H1 (cell line): Measurements from ENCODE around the gene RXFP4. TPM values are rescaled to one million over a fixed set of nuclear protein-coding genes. Genes with fewer than 3 reads are reported as not detected.

Source experiments
- CTCF ChIA-PET: fragments of 300-600 bp; sonication (Branson Sonifier 250); formaldehyde crosslinking; loops from one replicate; lab custom pipeline; 2021; ENCODE audit not compliant: partially characterized antibody; lab: Charles Lee
- POLR2A ChIA-PET: fragments of 300-600 bp; sonication (Branson Sonifier 250); formaldehyde crosslinking; loops from one replicate; lab custom pipeline; 2021; ENCODE audit warnings: inconsistent platforms; ENCODE audit not compliant: partially characterized antibody; lab: Charles Lee
- DNase-seq, 2 experiments: peaks; one replicate each; pipeline versions ENCODE4 v3.0.0 to v3.0.0-alpha.2; 2010 to 2022; ENCODE audit warnings: low spot score in 2 of 2, low read depth in 1 of 2, mixed read lengths in 1 of 2
- FAIRE-seq: peaks from 2 replicates; lab custom pipeline; 2011; peaks lifted over from hg19 to GRCh38; lab: Jason Lieb, UNC
- H2AFZ ChIP-seq: 2 replicates; pipeline ENCODE4 v1.8.1; 2012; ENCODE audit warnings: low read length, inconsistent platforms
- H2AK5ac ChIP-seq: 2 replicates; pipeline ENCODE4 v1.6.1; 2013; ENCODE audit warnings: low read depth, low read length
- H2BK120ac ChIP-seq: replicated peaks from 2 replicates; pipeline ENCODE3; 2013; ENCODE audit warnings: low read depth, low read length, inconsistent platforms
- H2BK12ac ChIP-seq: 2 replicates; pipeline ENCODE4 v1.6.1; 2013; ENCODE audit warnings: low read depth, low read length
- H2BK15ac ChIP-seq: 2 replicates; pipeline ENCODE4 v1.6.1; 2013; ENCODE audit warnings: low read length
- H2BK20ac ChIP-seq: 2 replicates; pipeline ENCODE4 v1.6.1; 2013; ENCODE audit warnings: low read length
- H2BK5ac ChIP-seq: 2 replicates; pipeline ENCODE4 v1.6.1; 2013; ENCODE audit warnings: low read depth, low read length
- H3K14ac ChIP-seq: 2 replicates; pipeline ENCODE4 v1.6.1; 2013; ENCODE audit warnings: inconsistent platforms; ENCODE audit not compliant: insufficient read length
- H3K18ac ChIP-seq: 2 replicates; pipeline ENCODE4 v1.6.1; 2013; ENCODE audit warnings: low read length; ENCODE audit errors: extremely low read depth
- H3K23ac ChIP-seq: 2 replicates; pipeline ENCODE4 v1.6.1; 2013; ENCODE audit warnings: inconsistent platforms; ENCODE audit not compliant: insufficient read length
- H3K23me2 ChIP-seq: 2 replicates; pipeline ENCODE4 v1.6.1; 2013; ENCODE audit warnings: low read depth, low read length
- H3K27ac ChIP-seq: 2 replicates; pipeline ENCODE4 v1.6.1; 2011; ENCODE audit warnings: low read depth, low read length, inconsistent platforms
- H3K27me3 ChIP-seq, 4 experiments: replicated peaks in 1 of 4; 1 replicate in 1 of 4; 2 replicates in 3 of 4; pipeline versions ENCODE4 v1.6.1 to v1.8.1; 2011 to 2013; ENCODE audit warnings: low read length in 3 of 4, mild to moderate bottlenecking in 3 of 4, inconsistent platforms in 2 of 4, mixed read lengths in 2 of 4, moderate library complexity in 1 of 4; ENCODE audit not compliant: control insufficient read depth in 3 of 4, insufficient read depth in 3 of 4; ENCODE audit errors: extremely low read depth in 1 of 4
- H3K36me3 ChIP-seq, 4 experiments: 2 replicates each; pipeline versions ENCODE4 v1.6.1 to v1.8.1; 2011 to 2013; ENCODE audit warnings: mild to moderate bottlenecking in 4 of 4, low read length in 3 of 4, moderate library complexity in 2 of 4, control low read depth in 1 of 4, inconsistent platforms in 1 of 4; ENCODE audit not compliant: insufficient read depth in 4 of 4, control insufficient read depth in 2 of 4
- H3K4ac ChIP-seq: replicated peaks from 2 replicates; pipeline ENCODE3; 2013; ENCODE audit warnings: low read length, low read depth, mixed read lengths, inconsistent platforms; ENCODE audit not compliant: insufficient read length
- H3K4me1 ChIP-seq, 4 experiments: replicated peaks in 1 of 4; 1 replicate in 1 of 4; 2 replicates in 3 of 4; pipeline versions ENCODE4 v1.6.1 to v1.8.1; 2011 to 2013; ENCODE audit warnings: low read length in 3 of 4, inconsistent platforms in 2 of 4, mixed read lengths in 1 of 4; ENCODE audit not compliant: insufficient read depth in 4 of 4, control insufficient read depth in 3 of 4
- H3K4me2 ChIP-seq, 2 experiments: 2 replicates each; pipeline versions ENCODE4 v1.6.1 to v1.8.1; 2011 to 2013; ENCODE audit warnings: low read depth in 2 of 2, low read length in 2 of 2, control low read depth in 1 of 2, inconsistent platforms in 1 of 2, mild to moderate bottlenecking in 1 of 2; ENCODE audit not compliant: insufficient read depth in 1 of 2
- H3K4me3 ChIP-seq, 4 experiments: fragments of 200-600, 300-600 bp in 1 of 4; sonication (generic), shearing (Covaris generic), sonication (Bioruptor Twin) in 1 of 4; 2 replicates each; pipeline versions ENCODE4 v1.5.1 to v1.8.1; 2011 to 2016; ENCODE audit warnings: low read length in 4 of 4, low read depth in 3 of 4, control low read depth in 2 of 4, inconsistent platforms in 2 of 4, mild to moderate bottlenecking in 2 of 4, mixed read lengths in 1 of 4, moderate library complexity in 1 of 4; ENCODE audit not compliant: insufficient read depth in 2 of 4; ENCODE audit errors: extremely low read depth in 1 of 4
- H3K56ac ChIP-seq: replicated peaks from 2 replicates; pipeline ENCODE3; 2013; ENCODE audit warnings: low read depth, mild to moderate bottlenecking, mixed read lengths, low read length, inconsistent platforms; ENCODE audit not compliant: insufficient read length
- H3K79me1 ChIP-seq: 2 replicates; pipeline ENCODE4 v1.6.1; 2013; ENCODE audit warnings: low read depth, low read length, control low read depth
- H3K79me2 ChIP-seq, 2 experiments: 2 replicates each; pipeline versions ENCODE4 v1.6.1 to v1.8.1; 2012 to 2013; ENCODE audit warnings: low read length in 2 of 2, mild to moderate bottlenecking in 2 of 2, inconsistent platforms in 1 of 2; ENCODE audit not compliant: insufficient read depth in 2 of 2, control insufficient read depth in 1 of 2
- H3K9ac ChIP-seq, 4 experiments: replicated peaks in 1 of 4; 1 replicate in 1 of 4; 2 replicates in 3 of 4; pipeline versions ENCODE4 v1.6.1 to v1.8.1; 2011 to 2013; ENCODE audit warnings: low read depth in 3 of 4, low read length in 3 of 4, control low read depth in 2 of 4, mild to moderate bottlenecking in 2 of 4, moderate library complexity in 2 of 4, inconsistent platforms in 1 of 4; ENCODE audit errors: extremely low read depth in 1 of 4
- H3K9me3 ChIP-seq, 2 experiments: 2 replicates each; pipeline versions ENCODE4 v1.6.1 to v1.8.1; 2012 to 2013; ENCODE audit warnings: mild to moderate bottlenecking in 2 of 2, moderate library complexity in 2 of 2, control low read depth in 1 of 2, inconsistent platforms in 1 of 2, low read depth in 1 of 2, low read length in 1 of 2, mixed read lengths in 1 of 2; ENCODE audit not compliant: insufficient read depth in 2 of 2
- H4K20me1 ChIP-seq, 2 experiments: replicated peaks in 1 of 2; 2 replicates each; pipeline versions ENCODE3 to v1.8.1; 2011 to 2013; ENCODE audit warnings: inconsistent platforms in 2 of 2, low read length in 2 of 2, mild to moderate bottlenecking in 1 of 2; ENCODE audit not compliant: insufficient read depth in 2 of 2, control insufficient read depth in 1 of 2
- H4K5ac ChIP-seq: 2 replicates; pipeline ENCODE4 v1.6.1; 2013; ENCODE audit warnings: low read length, low read depth, mixed read lengths, inconsistent platforms; ENCODE audit not compliant: insufficient read length
- H4K8ac ChIP-seq: 2 replicates; pipeline ENCODE4 v1.8.0; 2013; ENCODE audit warnings: mild to moderate bottlenecking, moderate library complexity, low read length, inconsistent platforms; ENCODE audit not compliant: insufficient read depth; ENCODE audit errors: extremely low read depth
- H4K91ac ChIP-seq: replicated peaks from 2 replicates; pipeline ENCODE3; 2013; ENCODE audit warnings: low read length, mixed read lengths, inconsistent platforms; ENCODE audit not compliant: insufficient read length
- CEBPB ChIP-seq: IDR thresholded peaks from 2 replicates; pipeline ENCODE4 v1.6.1; 2012; ENCODE audit warnings: low read depth, low read length
- KDM4A ChIP-seq: IDR thresholded peaks from one replicate; pipeline ENCODE4 v1.7.1; 2012; ENCODE audit warnings: low read depth, mild to moderate bottlenecking, moderate library complexity, low read length, inconsistent platforms; ENCODE audit not compliant: severe bottlenecking
- POLR2A ChIP-seq, 2 experiments: IDR thresholded peaks; 1 replicate in 1 of 2; 2 replicates in 1 of 2; pipeline ENCODE4 v1.6.1; 2011; ENCODE audit warnings: low read depth in 2 of 2, low read length in 2 of 2, mild to moderate bottlenecking in 2 of 2; ENCODE audit errors: control extremely low read depth in 1 of 2
- RXRA ChIP-seq: IDR thresholded peaks from 2 replicates; pipeline ENCODE4 v1.6.1; 2011; ENCODE audit warnings: low read depth, mild to moderate bottlenecking, low read length, moderate library complexity; ENCODE audit not compliant: insufficient read depth
- SIN3A ChIP-seq, 2 experiments: IDR thresholded peaks in 1 of 2; conservative IDR thresholded peaks in 1 of 2; 2 replicates each; pipeline ENCODE4 v1.6.1; 2011 to 2012; ENCODE audit warnings: low read length in 2 of 2, improper control_type of control experiment in 1 of 2, low read depth in 1 of 2, mild to moderate bottlenecking in 1 of 2
- SP1 ChIP-seq: IDR thresholded peaks from 2 replicates; pipeline ENCODE4 v1.6.1; 2011; ENCODE audit warnings: low read depth, low read length
- WGBS, 2 experiments: shearing (Covaris generic) in 1 of 2; methylation state at CpG; one replicate each; pipeline versions ENCODE4 v1.1.6 to v1.1.7; 2013 to 2015; ENCODE audit warnings: low lambda C conversion rate in 2 of 2, mixed read lengths in 2 of 2, inconsistent platforms in 1 of 2, low coverage in 1 of 2, missing lambda C conversion rate in 1 of 2; ENCODE audit not compliant: insufficient replicate concordance in 2 of 2, insufficient coverage in 1 of 2, insufficient read length in 1 of 2; ENCODE audit errors: extremely low coverage in 1 of 2, missing lambda C conversion rate in 1 of 2; 5-methylcytosine and 5-hydroxymethylcytosine counted together
- polyA plus RNA-seq, 7 experiments: library from polyadenylated mRNA; depleted of rRNA in 3 of 7; stranded (reverse) in 5 of 7; unstranded in 2 of 7; fragments of >200 nt in 5 of 7; fragments of 200-250 nt in 2 of 7; gene quantifications; 1 replicate in 5 of 7; 2 replicates in 1 of 7; 4 replicates in 1 of 7; pipeline versions ENCODE4 v1.2.1 to v1.2.3, GENCODE V29; 2011 to 2013; ENCODE audit warnings: missing spikeins in 2 of 7, mixed read lengths in 2 of 7
- total RNA-seq: library from RNA; stranded (reverse); fragmentation: NEBNext Ultra II Directional; extraction: Animal tissue kit (Norgen Biotek cat#: 25700); gene quantifications from 2 replicates; pipeline ENCODE4 v1.2.1, GENCODE V29; 2021

RXFP4 gene
- total and polyA plus RNA-seq, 2 of the 8 experiments (the other 6 are each of a cell fraction or from before 2014, with no cell fraction given): not detected

GRCh38 chr1:155976062-155976912 is 34.8 kb downstream of the RXFP4 start:
- FAIRE-seq (no peak), DNase-seq (peak in 1 of 2 experiments; percentile 50)
- TF ChIP-seq KDM4A (no peak), SIN3A (conservative IDR thresholded peaks at IDR 0.05 in 1 of 2, IDR thresholded peaks at IDR 0.05 in 1 of 2; ENCODE audit: low read depth in 1 of 2, low read length in 2 of 2) (peak; percentile 66 to 71; a peak in 1 of 4 replicates), RXRA (no peak), SP1 (0 out of 2 replicates have a peak, but pooled peaks have one; percentile 54), POLR2A (IDR thresholded peaks at IDR 0.05; ENCODE audit: control extremely low read depth in 1 of 2, low read depth in 2 of 2, low read length in 2 of 2) (peak in 1 of 2 experiments; percentile 2; a peak in 1 of 3 replicates), CEBPB (no peak)
- ChIA-PET CTCF (interaction anchor here (0.6 to 9.6 kb wide), 29 partner anchors 9 to 247 kb away, joined by 3 to 126 read pairs (median 4); partner anchors contain the start of gene MEX3A), POLR2A (interaction anchor here (0.6 to 19.2 kb wide), 32 partner anchors 4 to 296 kb away, joined by 3 to 282 read pairs (median 4); partner anchors contain the start of genes ARHGEF2, KHDC4, MEX3A and PMF1)
- no peak overlapping the region for H2BK15ac ChIP-seq
- H3K27ac ChIP-seq: no peak overlapping the region
- peaks cover 23% of the 10 kb centered on the region for H3K79me1 ChIP-seq
- no peak overlapping the region for H4K5ac ChIP-seq
- peaks cover 25% of the 10 kb centered on the region for H3K23me2 ChIP-seq
- H3K9me3 ChIP-seq: no peaks in the 10 kb centered on the region
- no peak overlapping the region for H3K23ac ChIP-seq
- peak overlapping the region; percentile 57; the same call in 1 of the 2 replicates for H2BK20ac ChIP-seq
- no peaks in the 10 kb centered on the region for H3K27me3 ChIP-seq
- no peak overlapping the region for H4K8ac ChIP-seq
- no peak overlapping the region for H2AFZ ChIP-seq
- peaks cover 23 to 27% of the 10 kb centered on the region in 2 experiments for H4K20me1 ChIP-seq
- no peak overlapping the region for H4K91ac ChIP-seq
- no peak overlapping the region for H3K14ac ChIP-seq
- peak overlapping the region; percentile 77 to 97 (median 90); a peak in 7 of 8 replicates for H3K4me3 ChIP-seq
- H2BK12ac ChIP-seq: no peak overlapping the region
- H3K36me3 ChIP-seq: peaks cover 0 to 3% (median 0%) of the 10 kb centered on the region in 4 experiments; a peak in 1 of 8 replicates
- peak overlapping the region; percentile 93 to 99 for H3K4me2 ChIP-seq
- peaks cover 42 to 65% of the 10 kb centered on the region in 2 experiments for H3K79me2 ChIP-seq
- 14% methylated on average over 9 of the region's 14 CpGs; no CpG with 5 or more reads in 1 of the 2 experiments for WGBS, 2 experiments
- H3K4me1 ChIP-seq: peaks cover 27 to 43% (median 31%) of the 10 kb centered on the region in 4 experiments
- no peak overlapping the region for H3K4ac ChIP-seq
- no peak overlapping the region for H2AK5ac ChIP-seq
- H2BK5ac ChIP-seq: no peak overlapping the region
- no peak overlapping the region for H2BK120ac ChIP-seq
- no peak overlapping the region for H3K56ac ChIP-seq
- H3K18ac ChIP-seq: peak overlapping the region; percentile 95; the same call in 1 of the 2 replicates
- H3K9ac ChIP-seq: peak overlapping the region in 1 of 4 experiments; percentile 28; a peak in 3 of 7 replicates
